NCI-H2081 (cell line): ENCODE measurements around the gene ITIH1.

ENCODE experiments used
- DNase-seq, 2 experiments: peaks; one replicate each; lab custom pipeline; 2025; lab: John Stamatoyannopoulos, UW

The ITIH1 gene

DNA sequence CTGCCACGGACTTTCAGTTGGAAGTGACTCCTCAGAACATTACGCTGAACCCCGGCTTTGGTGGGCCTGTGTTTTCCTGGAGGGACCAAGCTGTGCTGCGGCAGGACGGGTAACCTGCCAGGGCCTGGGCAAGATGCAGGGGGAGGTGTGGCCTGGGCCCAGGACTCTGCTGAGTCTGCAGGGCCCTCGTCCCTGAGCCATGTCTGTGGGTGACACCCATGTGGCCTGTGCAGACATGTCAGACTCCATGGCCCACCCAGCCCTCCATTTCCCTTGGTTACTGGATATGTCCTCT, 12.3 kb downstream of the ITIH1 start:
- no peak for DNase-seq

DNA sequence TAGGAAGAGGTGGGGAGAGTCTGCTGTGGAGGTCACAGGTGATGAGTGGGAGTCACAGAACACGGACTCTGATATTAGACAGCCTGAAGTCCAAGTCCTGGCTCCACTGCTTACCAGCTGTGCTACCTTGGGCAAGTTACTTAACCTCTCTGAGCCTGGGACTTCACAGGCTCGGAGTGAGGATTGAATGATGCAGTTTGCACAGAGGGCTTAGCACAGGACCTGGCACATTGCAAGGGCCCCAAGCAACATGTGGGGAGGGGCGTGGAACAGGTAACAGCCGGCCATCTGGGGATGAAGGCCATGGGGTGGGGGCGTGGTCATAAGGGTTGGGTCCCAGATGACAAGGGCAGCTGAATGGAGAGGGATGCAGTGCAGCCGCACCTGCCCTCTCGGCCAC, 12.9 kb downstream of the ITIH1 start:
- DNase-seq: no peak

GRCh38 chr3:52790741-52791140, 13.3 kb downstream of the ITIH1 start:
- no peak for DNase-seq

GRCh38 chr3:52791366-52791765, 14.0 kb downstream of the ITIH1 start:
- no peak for DNase-seq

DNA sequence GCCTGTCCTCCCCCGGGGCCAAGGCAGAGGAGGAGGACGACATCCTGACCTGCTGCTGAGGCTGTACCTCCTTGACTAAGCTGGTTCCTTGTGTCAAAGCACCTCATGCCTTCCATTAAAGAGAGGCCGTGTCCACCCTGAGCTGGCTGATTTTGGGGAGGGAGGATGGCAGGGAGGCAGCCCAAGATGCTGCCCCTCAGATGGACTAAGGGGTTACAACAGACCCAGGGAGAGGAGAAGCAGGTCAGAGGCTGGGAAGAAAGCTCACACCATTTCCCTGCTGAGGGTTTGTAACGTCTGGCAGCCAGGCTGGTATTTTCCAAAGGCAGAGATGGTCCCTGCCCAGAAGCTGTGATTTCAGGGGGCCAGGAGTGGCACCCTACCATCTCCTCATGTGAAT, 14.5 kb downstream of the ITIH1 start:
- no peak for DNase-seq

DNA sequence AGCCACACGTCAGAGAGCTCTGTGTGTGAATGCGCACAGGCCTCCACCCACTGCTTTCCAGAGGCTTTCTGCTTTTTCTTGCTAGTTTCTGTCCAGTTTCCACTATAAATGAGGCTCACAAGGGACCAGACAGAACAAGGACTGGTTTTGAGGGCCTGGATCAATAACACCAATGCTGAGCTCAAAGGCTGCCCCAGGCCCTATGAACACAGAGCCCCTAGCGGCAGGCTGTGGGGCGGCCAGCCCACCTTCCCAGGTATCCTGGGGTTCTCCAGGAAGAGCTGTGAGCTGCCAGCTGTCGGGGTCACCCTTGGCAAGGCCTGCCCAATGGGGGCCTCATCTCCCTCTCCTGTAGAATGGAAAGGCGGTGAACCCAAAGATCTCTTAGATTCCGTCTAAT, 15.0 kb downstream of the ITIH1 start:
- no peak for DNase-seq

DNA sequence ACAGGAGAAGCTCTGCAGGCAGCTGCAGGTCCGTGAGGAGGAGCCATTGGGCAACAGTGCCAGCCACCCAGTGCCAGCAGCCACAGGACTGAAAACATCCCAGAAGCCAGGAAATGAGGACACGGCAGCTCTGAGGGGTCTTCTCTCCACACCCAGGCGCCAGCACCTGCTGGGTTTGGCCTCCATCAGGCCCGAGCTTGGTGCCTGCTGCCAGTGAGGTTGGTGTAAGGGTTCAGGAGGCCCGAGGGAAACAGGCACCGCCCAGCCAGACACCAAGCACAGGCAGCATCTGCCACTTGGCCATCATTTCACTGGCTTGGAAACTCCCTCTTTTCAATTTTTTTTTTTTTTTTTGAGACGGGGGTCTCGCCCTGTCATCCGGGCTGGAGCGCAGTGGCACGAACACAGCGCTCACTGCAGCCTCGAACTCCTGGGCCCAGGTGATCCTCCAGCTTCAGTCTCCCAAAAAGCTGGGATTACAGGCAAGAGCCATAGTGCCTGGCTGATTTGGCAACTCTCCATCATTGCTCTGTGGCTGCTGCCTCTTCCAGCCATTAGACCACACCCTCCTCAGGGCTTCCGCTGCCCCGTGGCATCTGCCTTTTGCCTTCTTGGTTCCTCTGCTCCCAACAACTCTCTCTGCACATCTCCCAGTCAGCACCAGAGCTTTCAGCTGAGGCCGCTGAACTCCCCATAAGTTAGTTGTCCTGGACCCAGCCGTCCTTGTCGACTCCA, 15.7 kb downstream of the ITIH1 start:
- no peak for DNase-seq

GRCh38 chr3:52793702-52794611, 16.6 kb downstream of the ITIH1 start:
- no peak for DNase-seq

DNA sequence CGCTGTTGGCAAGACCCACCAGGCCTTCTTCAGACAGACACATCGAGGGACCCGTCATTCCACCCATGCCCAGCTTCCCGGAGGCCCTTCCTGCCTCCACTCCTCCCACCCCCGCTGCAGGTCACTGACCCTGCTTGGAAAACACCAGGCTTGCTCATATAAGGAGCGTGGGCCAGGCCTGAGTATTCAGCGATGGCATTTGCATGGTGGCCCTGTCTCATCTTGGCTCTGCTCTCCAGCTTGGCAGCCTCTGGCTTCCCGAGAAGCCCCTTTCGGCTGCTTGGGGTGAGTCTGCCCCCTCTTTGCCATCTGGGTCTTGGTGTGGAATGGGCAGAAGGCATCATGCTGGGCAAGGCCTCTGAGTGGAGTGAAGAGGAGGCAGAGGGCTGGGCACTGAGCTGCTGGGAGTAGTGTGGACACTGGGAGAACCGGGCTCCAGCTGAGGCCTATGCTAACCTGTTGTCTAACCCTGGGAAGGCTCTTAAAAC, 17.3 kb downstream of the ITIH1 start, which contains the start of gene ITIH3:
TSS of gene ITIH3 (plus strand) at position 185 of the 488 bp plus-strand sequence. CDS start at position 193, 8 bp downstream.
- no peak for DNase-seq

DNA sequence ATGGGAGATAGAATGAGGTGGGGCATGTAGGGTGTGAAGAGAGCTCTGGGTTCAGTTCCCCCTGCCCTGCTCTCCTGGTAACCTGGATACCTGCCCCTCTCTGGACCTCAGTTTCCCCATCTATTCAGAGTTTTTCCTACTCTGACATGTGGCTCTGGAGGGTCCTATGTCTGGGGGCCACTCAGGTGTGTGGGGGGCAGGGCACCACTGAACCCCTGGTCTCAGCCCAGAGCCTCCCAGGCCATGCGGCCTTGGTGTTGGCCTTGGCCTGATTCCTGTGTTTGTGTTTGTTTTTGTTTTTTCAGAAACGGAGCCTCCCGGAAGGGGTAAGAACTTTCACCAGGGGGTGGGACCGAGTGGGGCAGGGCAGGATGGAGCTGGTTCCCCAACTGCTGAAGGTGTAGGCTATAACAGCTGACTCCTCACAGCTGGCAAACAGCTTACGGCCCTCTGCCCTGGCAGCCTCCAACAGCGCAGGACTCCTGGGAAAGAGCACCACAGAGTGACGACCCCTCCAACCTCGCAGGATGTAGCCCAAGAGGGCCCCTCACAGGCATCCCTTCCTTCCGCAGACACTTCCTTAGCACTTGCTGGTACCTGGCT, 18.0 kb downstream of the ITIH1 start:
- no peak for DNase-seq

GRCh38 chr3:52796411-52796810, 19.0 kb downstream of the ITIH1 start:
- no peak for DNase-seq

GRCh38 chr3:52798376-52798977, 21.1 kb downstream of the ITIH1 start:
- DNase-seq: no peak

- DNase-seq: no peak
These were observed 21.6 kb downstream of the ITIH1 start for GRCh38 chr3:52798978-52799476.

- no peak for DNase-seq
These were observed 22.7 kb downstream of the ITIH1 start for GRCh38 chr3:52800079-52800478.

- DNase-seq: no peak
These were observed 24.4 kb downstream of the ITIH1 start for GRCh38 chr3:52801839-52802238.

- DNase-seq: no peak
These were observed 28.1 kb downstream of the ITIH1 start for GRCh38 chr3:52805270-52806039.

DNA sequence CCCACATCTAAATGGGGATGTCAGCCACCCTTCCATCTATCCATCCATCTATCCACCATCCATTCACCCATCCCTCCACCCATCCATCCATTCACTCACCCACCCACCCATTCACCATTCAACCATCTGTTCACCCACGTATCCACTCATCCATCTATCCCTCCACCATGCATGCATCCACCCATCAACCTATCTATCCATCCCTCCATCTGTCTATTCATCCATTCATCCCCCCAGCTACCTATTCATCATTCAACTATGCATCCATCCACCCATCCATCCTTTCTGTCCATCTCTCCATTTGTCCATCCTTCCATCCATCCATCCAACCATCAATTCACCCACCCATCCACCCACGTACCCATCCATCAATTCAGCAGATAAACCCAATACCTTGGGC, 31.8 kb downstream of the ITIH1 start:
- DNase-seq: no peak

GRCh38 chr3:52809662-52810377, 32.4 kb downstream of the ITIH1 start:
- DNase-seq: no peak

DNA sequence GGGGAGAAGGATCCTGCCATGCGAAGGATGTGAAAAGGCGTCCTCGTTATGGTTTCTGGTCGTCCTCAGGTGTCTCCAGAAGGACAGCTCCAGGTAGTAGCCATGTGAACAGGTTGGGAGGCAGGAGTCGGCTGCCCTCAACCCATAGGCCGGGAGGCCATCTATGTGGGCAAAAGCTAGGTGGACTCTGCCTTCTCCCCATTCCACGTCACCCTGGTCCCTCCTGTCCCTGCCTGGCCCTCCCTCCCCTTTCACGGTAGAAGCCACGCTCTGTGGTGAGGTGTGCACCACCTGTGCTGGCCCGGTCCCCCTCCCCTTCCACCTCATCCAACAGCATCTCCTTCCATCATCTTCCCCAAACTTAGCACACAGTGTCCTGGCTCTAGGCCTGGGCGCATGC, 33.5 kb downstream of the ITIH1 start:
- DNase-seq: no peak

DNA sequence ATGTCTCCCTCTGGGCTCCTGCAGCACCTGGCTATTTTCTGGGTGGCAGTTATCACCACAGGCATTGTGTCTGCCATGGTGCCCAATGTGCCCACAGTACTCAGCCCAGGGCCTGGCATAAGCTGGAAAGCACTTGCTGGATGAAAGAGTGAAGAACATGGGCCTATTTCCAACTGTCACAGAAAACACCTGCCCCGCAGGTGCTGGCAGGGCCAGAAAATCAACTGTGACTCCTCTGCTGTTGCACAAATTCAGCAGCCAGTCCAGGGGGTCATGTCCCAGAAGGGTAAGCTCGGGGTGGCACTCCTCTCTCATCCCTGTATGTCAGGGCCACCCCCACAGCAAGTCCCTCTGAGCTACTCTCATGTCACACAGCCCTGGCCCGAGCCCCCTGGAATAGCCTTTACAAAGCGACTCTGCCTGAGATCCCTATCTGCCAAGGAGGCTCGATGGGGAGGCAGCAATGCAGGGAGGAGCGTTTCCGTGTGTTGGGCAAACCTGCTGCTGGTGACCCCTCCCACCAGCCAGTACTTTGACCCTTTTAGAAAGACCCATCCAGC, 34.1 kb downstream of the ITIH1 start:
- DNase-seq: peak in 1 of 2 experiments; percentile 1
